Measurements from ENCODE around the gene PLPP4.

PLPP4 gene

DNA sequence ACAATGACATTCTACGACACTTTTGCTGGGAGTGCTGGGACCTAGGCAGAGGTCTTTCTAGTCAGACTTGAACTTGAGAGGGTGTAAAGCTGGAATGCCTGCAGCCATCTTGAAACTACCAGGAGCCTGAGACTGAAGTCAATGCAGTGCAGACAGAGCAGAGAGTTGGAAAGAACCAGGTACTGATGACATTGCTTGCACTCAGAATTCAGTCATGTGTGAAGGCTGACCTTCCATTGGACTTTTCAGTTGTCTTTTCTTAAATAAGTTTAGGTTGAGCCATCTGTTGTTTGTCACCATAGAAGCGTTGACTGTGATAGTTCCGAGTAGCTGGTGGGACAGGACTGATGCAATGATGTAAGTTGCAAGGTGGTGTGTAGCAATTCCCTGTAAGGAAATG is 3.1 kb upstream of the PLPP4 start:
- in situ Hi-C loops (cut with HindIII; ENCODE audit: low pct_ligation_motif_present, low pct_unique_long_range_greater_than_20kb, low sequenced_read_pairs), result no loop called here
- no peak for DNase-seq

GRCh38 chr10:120455004-120455403 is 2.0 kb upstream of the PLPP4 start:
- DNase-seq, result no peak
- in situ Hi-C loops (cut with HindIII; ENCODE audit: low pct_ligation_motif_present, low pct_unique_long_range_greater_than_20kb, low sequenced_read_pairs), result no loop called here

- in situ Hi-C loops (cut with HindIII; ENCODE audit: low pct_ligation_motif_present, low pct_unique_long_range_greater_than_20kb, low sequenced_read_pairs), result no loop called here
- DNase-seq, result no peak
These were observed 1.4 kb upstream of the PLPP4 start for GRCh38 chr10:120455606-120456005.

DNA sequence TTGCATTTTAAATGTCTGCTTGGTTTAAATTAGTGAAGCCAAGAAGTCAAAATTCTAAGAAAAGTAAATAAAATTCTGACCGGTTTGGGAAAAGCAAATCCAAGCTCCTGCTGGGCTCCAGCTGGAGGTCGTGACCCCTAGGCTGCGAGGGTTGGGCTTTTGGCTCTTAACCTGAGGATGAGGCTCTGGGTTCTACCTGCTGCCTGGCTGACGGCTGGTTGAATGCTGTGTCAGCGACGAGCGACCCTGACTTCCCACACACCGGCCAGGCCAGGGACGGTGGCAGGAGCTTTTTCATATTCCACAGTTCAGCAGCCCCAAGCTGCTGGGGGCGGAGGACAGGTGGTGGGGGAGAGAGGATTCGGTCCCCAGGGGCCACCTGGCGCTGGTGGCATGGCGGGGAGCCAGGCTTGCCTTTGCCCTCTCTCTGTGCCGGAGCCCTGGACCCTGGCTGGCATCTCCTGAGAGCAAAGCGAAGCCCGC is 843 bp upstream of the PLPP4 start:
- in situ Hi-C loops (cut with HindIII; ENCODE audit: low pct_ligation_motif_present, low pct_unique_long_range_greater_than_20kb, low sequenced_read_pairs), result no loop called here
- DNase-seq, result no peak

DNA sequence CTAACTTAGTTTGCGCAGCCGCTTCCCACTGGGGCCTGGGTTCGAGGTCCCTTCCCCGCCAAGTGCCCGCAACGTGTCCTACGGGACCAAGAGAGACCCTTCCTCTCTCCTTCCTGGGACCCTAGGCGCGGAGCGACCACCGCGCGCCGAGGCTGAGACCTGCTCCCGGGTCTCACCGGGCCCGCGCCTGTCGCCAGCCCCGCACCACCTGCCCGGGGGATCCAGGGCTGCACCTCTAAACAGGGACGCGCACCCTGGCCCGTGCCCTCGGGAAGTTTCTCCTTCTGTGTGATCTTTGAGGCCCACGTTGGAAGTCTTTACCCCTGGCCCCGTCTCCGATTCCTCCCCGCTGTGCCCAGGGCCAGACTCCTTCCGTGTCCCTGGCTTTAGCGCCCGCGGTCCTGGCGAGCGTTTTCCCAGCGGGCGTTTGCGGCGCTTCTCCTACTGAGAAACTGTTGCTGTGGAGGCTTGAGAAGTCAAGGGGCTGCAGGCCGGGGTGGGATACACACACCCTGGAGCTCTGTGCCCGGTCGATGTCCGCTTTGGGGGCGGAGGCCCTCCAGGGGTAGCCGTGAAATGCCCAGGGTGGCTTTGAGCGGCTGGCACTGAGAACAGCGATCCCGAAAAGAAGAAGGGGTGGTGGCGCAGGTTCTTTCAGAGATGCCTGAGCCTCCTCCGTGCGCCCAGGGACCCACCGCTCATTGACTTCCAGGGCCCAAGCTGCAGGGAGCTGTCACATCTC is 575 bp downstream of the PLPP4 start:
- in situ Hi-C loops (cut with HindIII; ENCODE audit: low pct_ligation_motif_present, low pct_unique_long_range_greater_than_20kb, low sequenced_read_pairs), result no loop called here
- DNase-seq, result no peak

DNA sequence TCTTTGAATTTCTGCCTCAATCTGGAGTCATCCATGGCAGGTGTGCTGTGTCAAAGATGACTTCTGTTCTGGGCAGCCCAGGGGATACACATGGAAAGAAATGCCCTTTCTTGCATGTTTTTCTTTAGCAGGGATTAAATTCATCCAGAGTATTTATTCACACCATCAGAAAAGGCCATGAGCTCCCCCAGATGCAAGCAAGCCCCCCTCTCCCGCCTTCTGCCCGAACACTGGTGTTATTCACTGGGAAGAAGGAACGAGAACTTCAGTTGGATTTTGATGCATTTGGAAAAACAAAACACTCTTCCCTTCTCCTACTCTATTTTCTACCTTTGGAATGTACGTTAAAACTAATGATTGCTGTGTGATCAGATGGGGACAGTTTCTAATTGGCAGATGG is 1.4 kb downstream of the PLPP4 start:
- in situ Hi-C loops (cut with HindIII; ENCODE audit: low pct_ligation_motif_present, low pct_unique_long_range_greater_than_20kb, low sequenced_read_pairs), result no loop called here
- no peak for DNase-seq

- no peak for DNase-seq
- in situ Hi-C loops (cut with HindIII; ENCODE audit: low pct_ligation_motif_present, low pct_unique_long_range_greater_than_20kb, low sequenced_read_pairs), result no loop called here
These were observed 2.2 kb downstream of the PLPP4 start for GRCh38 chr10:120459185-120459584.

DNA sequence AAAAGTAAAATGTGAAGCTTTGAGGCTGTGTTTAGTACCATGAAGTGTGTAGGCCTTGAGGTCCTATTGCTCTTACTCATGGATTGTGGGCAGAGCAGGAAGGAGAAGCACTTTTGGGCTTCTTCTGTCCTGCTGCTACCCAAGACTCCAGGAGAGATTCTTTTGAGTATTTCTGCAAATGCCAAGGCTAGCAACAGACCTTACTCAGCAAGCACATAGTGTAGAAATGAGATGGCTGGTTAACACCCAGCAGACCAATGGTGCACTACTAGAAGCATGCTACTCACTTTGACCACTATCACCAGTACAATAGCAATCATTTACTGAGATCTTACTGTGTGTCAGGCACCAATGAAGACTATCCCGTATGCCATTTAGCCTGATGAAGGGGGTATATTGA is 3.2 kb downstream of the PLPP4 start:
- in situ Hi-C loops (cut with HindIII; ENCODE audit: low pct_ligation_motif_present, low pct_unique_long_range_greater_than_20kb, low sequenced_read_pairs), result no loop called here
- DNase-seq, result no peak

- peak; percentile 87 for DNase-seq
- in situ Hi-C loops (cut with HindIII; ENCODE audit: low pct_ligation_motif_present, low pct_unique_long_range_greater_than_20kb, low sequenced_read_pairs), result no loop called here
These were observed 3.7 kb downstream of the PLPP4 start for GRCh38 chr10:120460776-120461175.

- DNase-seq, result no peak
- in situ Hi-C loops (cut with HindIII; ENCODE audit: low pct_ligation_motif_present, low pct_unique_long_range_greater_than_20kb, low sequenced_read_pairs), result no loop called here
These were observed 5.1 kb downstream of the PLPP4 start for GRCh38 chr10:120462018-120462682.

GRCh38 chr10:120465138-120465537 is 8.1 kb downstream of the PLPP4 start:
- in situ Hi-C loops (cut with HindIII; ENCODE audit: low pct_ligation_motif_present, low pct_unique_long_range_greater_than_20kb, low sequenced_read_pairs), result no loop called here
- DNase-seq, result no peak

DNA sequence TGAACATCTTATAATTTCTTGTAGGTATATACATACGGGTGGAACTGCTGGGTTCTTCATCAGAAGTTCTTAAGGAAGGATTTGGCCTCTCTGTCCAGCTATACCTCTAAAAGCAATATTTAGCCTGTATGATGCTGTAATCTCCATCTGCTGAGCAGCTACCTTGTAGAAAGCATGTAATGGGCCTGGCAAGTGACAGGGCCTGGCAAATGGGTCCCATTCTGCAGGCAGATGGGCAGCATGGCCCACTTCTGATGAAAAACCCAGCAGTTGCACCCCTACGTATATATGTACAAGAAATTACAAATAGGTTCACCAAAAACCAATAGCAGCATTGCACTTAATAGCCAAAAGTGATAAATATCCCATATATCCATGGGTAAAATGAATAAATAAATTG is 9.0 kb downstream of the PLPP4 start:
- DNase-seq, result no peak
- in situ Hi-C loops (cut with HindIII; ENCODE audit: low pct_ligation_motif_present, low pct_unique_long_range_greater_than_20kb, low sequenced_read_pairs), result no loop called here

GRCh38 chr10:120473593-120473992 is 16.6 kb downstream of the PLPP4 start:
- DNase-seq, result no peak
- in situ Hi-C loops (cut with HindIII; ENCODE audit: low pct_ligation_motif_present, low pct_unique_long_range_greater_than_20kb, low sequenced_read_pairs), result no loop called here

DNA sequence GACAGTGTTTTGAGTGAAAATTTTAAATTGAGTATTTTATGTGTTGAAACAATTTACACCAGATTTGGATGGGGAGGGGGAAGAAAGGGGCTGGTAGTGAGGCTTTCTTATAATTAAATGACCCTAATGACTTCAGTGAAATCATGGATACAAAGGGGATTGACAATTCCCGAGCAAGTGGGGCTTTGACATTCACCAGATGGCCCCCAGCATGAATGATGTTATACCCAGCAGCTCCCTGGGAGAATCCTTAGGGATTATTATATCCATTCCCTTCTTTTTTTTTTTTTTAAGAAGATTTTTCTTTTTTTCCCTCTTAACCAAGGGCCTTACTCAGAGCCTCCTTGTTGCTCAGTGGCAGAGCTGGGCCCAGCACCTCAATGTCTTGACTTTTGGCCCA is 17.9 kb downstream of the PLPP4 start:
- DNase-seq, result no peak
- in situ Hi-C loops (cut with HindIII; ENCODE audit: low pct_ligation_motif_present, low pct_unique_long_range_greater_than_20kb, low sequenced_read_pairs), result no loop called here

GRCh38 chr10:120475844-120476791 is 19.1 kb downstream of the PLPP4 start:
- no peak for DNase-seq
- in situ Hi-C loops (cut with HindIII; ENCODE audit: low pct_ligation_motif_present, low pct_unique_long_range_greater_than_20kb, low sequenced_read_pairs), result no loop called here

DNA sequence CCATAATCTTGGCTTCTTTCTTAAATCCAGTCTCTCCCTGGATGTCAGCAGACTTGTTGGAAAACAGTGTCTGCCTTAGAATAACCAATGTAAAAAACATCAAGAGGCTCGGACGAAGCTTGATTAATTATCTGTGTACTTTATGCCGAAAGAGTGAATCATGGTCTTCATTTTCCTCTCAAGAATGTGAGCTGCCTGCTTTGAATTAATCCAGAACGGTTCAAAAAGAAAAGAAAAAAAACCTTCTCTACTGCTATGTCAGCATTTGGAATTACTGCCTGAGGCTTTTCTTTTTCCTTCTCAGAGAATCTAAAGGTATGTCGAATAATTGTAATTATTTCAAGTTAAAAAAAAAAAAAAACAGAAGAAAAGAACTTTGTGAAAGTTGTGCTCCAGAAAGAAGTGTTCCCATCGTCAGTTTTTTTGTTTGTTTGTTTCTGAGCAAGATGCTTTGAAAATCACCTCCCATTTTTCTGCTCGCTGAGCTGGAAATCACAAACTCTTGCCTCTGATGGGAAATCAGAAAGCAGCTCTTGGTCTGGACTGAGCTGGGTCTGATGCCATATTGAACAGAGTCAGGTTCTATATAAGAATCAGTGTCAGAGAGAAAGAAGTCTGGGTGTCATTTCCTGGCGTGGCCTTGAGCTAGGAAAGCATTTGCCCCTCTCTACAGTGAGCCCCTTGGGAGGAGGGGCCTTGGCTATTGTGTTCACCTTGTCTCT is 20.2 kb downstream of the PLPP4 start:
- in situ Hi-C loops (cut with HindIII; ENCODE audit: low pct_ligation_motif_present, low pct_unique_long_range_greater_than_20kb, low sequenced_read_pairs), result no loop called here

GRCh38 chr10:120477743-120478141 is 20.7 kb downstream of the PLPP4 start:
- no peak for DNase-seq
- in situ Hi-C loops (cut with HindIII; ENCODE audit: low pct_ligation_motif_present, low pct_unique_long_range_greater_than_20kb, low sequenced_read_pairs), result no loop called here

More for the DNA sequence above, 20.2 kb downstream of the PLPP4 start:
- DNase-seq, result no peak

DNA sequence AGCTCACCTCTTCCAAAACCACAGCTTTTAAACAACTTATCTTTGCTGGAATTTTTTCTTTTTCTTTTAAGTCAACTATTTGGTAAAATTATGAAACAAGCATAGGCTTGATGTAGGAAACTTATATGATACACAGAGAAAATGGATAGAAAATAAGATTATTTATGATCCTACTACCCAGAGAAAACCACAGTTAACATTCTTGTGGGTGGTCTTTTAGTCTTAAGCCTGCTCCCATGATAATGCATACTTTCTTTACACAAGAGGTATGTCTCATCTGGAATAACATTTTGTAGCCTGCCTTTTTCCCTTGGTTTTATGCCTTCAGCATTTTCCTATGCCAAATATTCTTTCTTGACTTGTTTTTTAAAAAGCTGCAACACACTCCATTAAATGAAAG is 21.4 kb downstream of the PLPP4 start:
- no peak for DNase-seq
- in situ Hi-C loops (cut with HindIII; ENCODE audit: low pct_ligation_motif_present, low pct_unique_long_range_greater_than_20kb, low sequenced_read_pairs), result no loop called here

GRCh38 chr10:120479506-120479905 is 22.5 kb downstream of the PLPP4 start:
- DNase-seq, result no peak
- in situ Hi-C loops (cut with HindIII; ENCODE audit: low pct_ligation_motif_present, low pct_unique_long_range_greater_than_20kb, low sequenced_read_pairs), result no loop called here
